K562 (cell line): Measurements from ENCODE around the gene HDAC2. TPM values are rescaled to one million over a fixed set of nuclear protein-coding genes. Genes with fewer than 3 reads are reported as not detected.

ENCODE experiments used
- ATAC-seq: fragments of 200-7000 bp; cut with Tn5 transposase; 3 replicates; pipeline ENCODE4 v1.9.1; 2020; ENCODE audit warnings: moderate library complexity
- BruUV-seq: library from RNA; stranded (reverse); fragments of 400-500 nt; replicated peaks from 2 replicates; lab custom pipeline; 2021; lab: Mats Ljungman, UMichigan
- CTCF ChIA-PET: fragments of 300-600 bp; formaldehyde crosslinking; extraction: SDS; loops from one replicate; lab custom pipeline; 2021; ENCODE audit warnings: low intra/inter-chr PET ratio; lab: Yijun Ruan, JAX
- POLR2A ChIA-PET: fragments of 300-600, 350-650 bp; sonication (Branson Sonifier 250); formaldehyde crosslinking; extraction: SDS; loops from one replicate; lab custom pipeline; 2021; ENCODE audit warnings: antibody characterized with exemption, inconsistent platforms; lab: Yijun Ruan, JAX
- DNase-seq, 4 experiments: peaks; one replicate each; pipeline versions ENCODE4 v3.0.0 to v3.0.0-alpha.2; 2011 to 2018; ENCODE audit warnings: low spot score in 3 of 4, mixed read lengths in 3 of 4; ENCODE audit errors: extremely low read depth in 1 of 4
- FAIRE-seq: peaks from 2 replicates; lab custom pipeline; 2011; peaks lifted over from hg19 to GRCh38; lab: Jason Lieb, UNC
- H2AFZ ChIP-seq: 2 replicates; pipeline ENCODE4 v1.6.0; 2011; ENCODE audit warnings: low read depth, low read length, control low read depth, inconsistent platforms
- H3K27ac ChIP-seq: fragments of 200-600 bp; 3 replicates; pipeline ENCODE4 v1.8.0; 2011; ENCODE audit warnings: low read depth, mild to moderate bottlenecking, control low read depth, inconsistent platforms, low read length, moderate library complexity, mixed read lengths; ENCODE audit errors: extremely low read depth
- H3K27me3 ChIP-seq, 2 experiments: fragments of 300-600 bp in 1 of 2; 2 replicates in 1 of 2; 3 replicates in 1 of 2; pipeline versions ENCODE4 v1.6.0 to v1.8.0; 2011; ENCODE audit warnings: inconsistent platforms in 2 of 2, low read length in 2 of 2, mild to moderate bottlenecking in 1 of 2, mixed read lengths in 1 of 2, moderate library complexity in 1 of 2; ENCODE audit not compliant: control insufficient read depth in 2 of 2, insufficient read depth in 2 of 2
- H3K36me3 ChIP-seq: fragments of 300-600 bp; 3 replicates; pipeline ENCODE4 v1.8.0; 2011; ENCODE audit warnings: mild to moderate bottlenecking, low read length, inconsistent platforms; ENCODE audit not compliant: control insufficient read depth, insufficient read depth
- H3K4me1 ChIP-seq, 2 experiments: fragments of 200-600 bp in 1 of 2; replicated peaks in 1 of 2; 2 replicates in 1 of 2; 3 replicates in 1 of 2; pipeline versions ENCODE4 v1.5.1 to v1.8.0; 2011; ENCODE audit warnings: inconsistent platforms in 2 of 2, low read length in 2 of 2, mild to moderate bottlenecking in 1 of 2, mixed read lengths in 1 of 2, moderate library complexity in 1 of 2; ENCODE audit not compliant: control insufficient read depth in 2 of 2, insufficient read depth in 2 of 2
- H3K4me2 ChIP-seq: 2 replicates; pipeline ENCODE4 v1.6.1; 2011; ENCODE audit warnings: low read length, control low read depth, inconsistent platforms, mixed read lengths; ENCODE audit not compliant: insufficient read depth
- H3K4me3 ChIP-seq: fragments of 200-600 bp; sonication (generic), shearing (Covaris generic); 2 replicates; pipeline ENCODE4 v1.5.1; 2016; ENCODE audit warnings: control low read depth, inconsistent platforms
- H3K79me2 ChIP-seq: fragments of 200-600 bp; 3 replicates; pipeline ENCODE4 v1.8.0; 2011; ENCODE audit warnings: low read length, inconsistent platforms; ENCODE audit not compliant: control insufficient read depth, insufficient read depth
- H3K9ac ChIP-seq, 2 experiments: 2 replicates each; pipeline versions ENCODE4 v1.6.0 to v1.6.1; 2011; ENCODE audit warnings: low read depth in 2 of 2, low read length in 2 of 2, control low read depth in 1 of 2, inconsistent platforms in 1 of 2, mild to moderate bottlenecking in 1 of 2, mixed read lengths in 1 of 2; ENCODE audit not compliant: insufficient read depth in 1 of 2
- H3K9me1 ChIP-seq: one replicate; pipeline ENCODE4 v1.6.0; 2011; ENCODE audit warnings: inconsistent platforms, mild to moderate bottlenecking, low read length, moderate library complexity; ENCODE audit not compliant: control insufficient read depth, insufficient read depth
- H3K9me3 ChIP-seq: replicated peaks from 2 replicates; pipeline ENCODE4 v1.5.1; 2011; ENCODE audit warnings: low read depth, low read length, inconsistent platforms; ENCODE audit not compliant: control insufficient read depth, insufficient read depth
- H4K20me1 ChIP-seq: replicated peaks from 2 replicates; pipeline ENCODE4 v1.6.1; 2011; ENCODE audit warnings: low read length, inconsistent platforms, mixed read lengths; ENCODE audit not compliant: control insufficient read depth, insufficient read depth
- SPI1 ChIP-seq: IDR thresholded peaks from 2 replicates; pipeline ENCODE4 v1.6.1; 2011; ENCODE audit warnings: low read depth, low read length, control low read depth, borderline replicate concordance
- ZBTB7A ChIP-seq: IDR thresholded peaks from 2 replicates; pipeline ENCODE4 v1.6.1; 2011; ENCODE audit warnings: low read depth, mild to moderate bottlenecking, low read length, moderate library complexity, borderline replicate concordance; ENCODE audit not compliant: control insufficient read depth
- ZFP36 ChIP-seq: fragments of 150-350 bp; IDR thresholded peaks from 2 replicates; pipeline ENCODE4 v1.6.1; 2018; ENCODE audit warnings: low read length, low read depth; ENCODE audit not compliant: partially characterized antibody
- WGBS: fragments of 100-300 bp; shearing (Covaris generic); methylation state at CpG from one replicate; pipeline ENCODE4 v1.1.6; 2016; ENCODE audit warnings: low coverage, mixed read lengths; ENCODE audit not compliant: insufficient coverage; ENCODE audit errors: missing lambda C conversion rate; 5-methylcytosine and 5-hydroxymethylcytosine counted together
- in situ Hi-C: fragments of 300-500 bp; cut with MboI; formaldehyde crosslinking; loops from 4 replicates; pipeline ENCODE4 v1.15.0; 2018; ENCODE audit warnings: inconsistent platforms, mixed read lengths
- intact Hi-C: fragments of 100-400 bp; cut with micrococcal nuclease; formaldehyde crosslinking; loops from 2 replicates; pipeline ENCODE4 v1.14.2; 2022
- polyA plus RNA-seq, 8 experiments: library from polyadenylated mRNA; depleted of rRNA in 4 of 8; stranded (reverse) in 5 of 8; unstranded in 3 of 8; fragments of >200 nt; fragmentation: Nextera tagmentation in 2 of 8; fragmentation: Illumina TruSeq in 1 of 8; extraction: Ambion mirVana in 2 of 8; extraction: Trizol in 1 of 8; gene quantifications; 2 replicates each; pipeline versions ENCODE4 v1.2.1 to v1.2.3, GENCODE V29; 2011 to 2014; ENCODE audit warnings: inconsistent platforms in 1 of 8, missing spikeins in 1 of 8
- total RNA-seq, 7 experiments: library from RNA; depleted of rRNA in 6 of 7; stranded (reverse); fragments of >200 nt in 6 of 7; fragmentation: Illumina TruSeq in 2 of 7; extraction: Trizol in 2 of 7; gene quantifications; 2 replicates each; pipeline versions ENCODE4 v1.2.1 to v1.2.3, GENCODE V29; 2011 to 2021; ENCODE audit warnings: low replicate concordance in 1 of 7
- TF ChIP-seq, protein P1 (sequence below): sonication (generic); IDR thresholded peaks from 2 replicates; pipeline ENCODE4 v1.6.1; 2016
- TF ChIP-seq, protein P2 (sequence below), 3 experiments: fragments of 200-800 bp in 1 of 3; fragments of 250-450 bp in 1 of 3; fragments of 450-650 bp in 1 of 3; sonication (Bioruptor Pico) in 1 of 3; sonication (Bioruptor generic) in 1 of 3; formaldehyde crosslinking in 1 of 3; IDR thresholded peaks; 2 replicates each; pipeline versions ENCODE4 v1.6.1 to v1.8.0; 2016 to 2022; ENCODE audit warnings: mild to moderate bottlenecking in 2 of 3, missing genetic modification characterization in 2 of 3, missing compliant biosample characterization in 1 of 3, moderate library complexity in 1 of 3
- TF ChIP-seq, protein P3 (sequence below), 2 experiments: fragments of 450-650 bp; IDR thresholded peaks; 2 replicates each; pipeline ENCODE4 v1.6.1; 2018; ENCODE audit warnings: mild to moderate bottlenecking in 2 of 2, low read depth in 1 of 2; ENCODE audit not compliant: partially characterized antibody in 2 of 2

HDAC2 gene
- total and polyA plus RNA-seq, 9 of the 15 experiments (the other 6 are each of a cell fraction or from before 2014, with no cell fraction given) = 67.0 to 277 (median 151) TPM

DNA sequence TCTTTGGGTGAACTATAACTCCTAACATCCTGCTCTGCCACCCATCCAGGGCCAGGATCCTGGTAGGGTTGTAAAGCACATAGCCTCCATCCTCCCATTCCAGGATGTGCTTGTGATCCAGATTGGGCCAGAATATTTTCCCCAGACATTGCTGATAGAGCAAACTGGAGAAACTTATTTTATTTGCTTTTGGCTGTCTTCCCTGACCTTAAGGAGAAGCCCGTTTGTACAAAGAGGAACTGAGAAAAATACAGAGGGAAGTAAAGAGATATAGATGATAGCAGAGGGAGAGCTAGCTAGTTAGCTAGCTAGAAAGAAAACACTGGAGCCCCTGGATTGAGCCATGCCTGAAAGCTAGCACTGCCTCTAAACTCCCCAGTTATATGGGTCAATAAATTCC, 9.0 kb upstream of the HDAC2 start:
- no TSS peak for BruUV-seq
- FAIRE-seq (no peak), ATAC-seq (no peak), DNase-seq (no peak)
- Histone ChIP-seq H3K36me3 (no peaks in the 10 kb centered on the region), H3K27ac (no peak overlapping the region), H3K9me1 (no peaks in the 10 kb centered on the region), H3K9me3 (no peaks in the 10 kb centered on the region), H3K4me1 (no peaks in the 10 kb centered on the region), H3K9ac (no peak overlapping the region), H3K79me2 (no peaks in the 10 kb centered on the region), H3K27me3 (peaks cover 0 to 8% of the 10 kb centered on the region in 2 experiments; a peak in 2 of 5 replicates), H4K20me1 (no peaks in the 10 kb centered on the region), H3K4me2 (no peak overlapping the region), H3K4me3 (no peak overlapping the region), H2AFZ (no peak overlapping the region)
- intact Hi-C loops (no loop called here), in situ Hi-C loops (no loop called here)
- ChIA-PET CTCF (no interaction called here), POLR2A (interaction anchor here (1.2 kb wide), 2 partner anchors 8 to 10 kb away, joined by 4 to 5 read pairs; no protein-coding TSS in a partner anchor)
- WGBS = 0% methylated on average over 1 of the region's 1 CpG
- TF ChIP-seq ZBTB7A (no peak), ZFP36 (peak; percentile 44), SPI1 (peak; percentile 57; the same call in 1 of the 2 replicates)
- TF ChIP-seq, protein P1, sequence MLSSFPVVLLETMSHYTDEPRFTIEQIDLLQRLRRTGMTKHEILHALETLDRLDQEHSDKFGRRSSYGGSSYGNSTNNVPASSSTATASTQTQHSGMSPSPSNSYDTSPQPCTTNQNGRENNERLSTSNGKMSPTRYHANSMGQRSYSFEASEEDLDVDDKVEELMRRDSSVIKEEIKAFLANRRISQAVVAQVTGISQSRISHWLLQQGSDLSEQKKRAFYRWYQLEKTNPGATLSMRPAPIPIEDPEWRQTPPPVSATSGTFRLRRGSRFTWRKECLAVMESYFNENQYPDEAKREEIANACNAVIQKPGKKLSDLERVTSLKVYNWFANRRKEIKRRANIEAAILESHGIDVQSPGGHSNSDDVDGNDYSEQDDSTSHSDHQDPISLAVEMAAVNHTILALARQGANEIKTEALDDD = peak; percentile 36; the same call in 1 of the 2 replicates
- TF ChIP-seq, protein P2, sequence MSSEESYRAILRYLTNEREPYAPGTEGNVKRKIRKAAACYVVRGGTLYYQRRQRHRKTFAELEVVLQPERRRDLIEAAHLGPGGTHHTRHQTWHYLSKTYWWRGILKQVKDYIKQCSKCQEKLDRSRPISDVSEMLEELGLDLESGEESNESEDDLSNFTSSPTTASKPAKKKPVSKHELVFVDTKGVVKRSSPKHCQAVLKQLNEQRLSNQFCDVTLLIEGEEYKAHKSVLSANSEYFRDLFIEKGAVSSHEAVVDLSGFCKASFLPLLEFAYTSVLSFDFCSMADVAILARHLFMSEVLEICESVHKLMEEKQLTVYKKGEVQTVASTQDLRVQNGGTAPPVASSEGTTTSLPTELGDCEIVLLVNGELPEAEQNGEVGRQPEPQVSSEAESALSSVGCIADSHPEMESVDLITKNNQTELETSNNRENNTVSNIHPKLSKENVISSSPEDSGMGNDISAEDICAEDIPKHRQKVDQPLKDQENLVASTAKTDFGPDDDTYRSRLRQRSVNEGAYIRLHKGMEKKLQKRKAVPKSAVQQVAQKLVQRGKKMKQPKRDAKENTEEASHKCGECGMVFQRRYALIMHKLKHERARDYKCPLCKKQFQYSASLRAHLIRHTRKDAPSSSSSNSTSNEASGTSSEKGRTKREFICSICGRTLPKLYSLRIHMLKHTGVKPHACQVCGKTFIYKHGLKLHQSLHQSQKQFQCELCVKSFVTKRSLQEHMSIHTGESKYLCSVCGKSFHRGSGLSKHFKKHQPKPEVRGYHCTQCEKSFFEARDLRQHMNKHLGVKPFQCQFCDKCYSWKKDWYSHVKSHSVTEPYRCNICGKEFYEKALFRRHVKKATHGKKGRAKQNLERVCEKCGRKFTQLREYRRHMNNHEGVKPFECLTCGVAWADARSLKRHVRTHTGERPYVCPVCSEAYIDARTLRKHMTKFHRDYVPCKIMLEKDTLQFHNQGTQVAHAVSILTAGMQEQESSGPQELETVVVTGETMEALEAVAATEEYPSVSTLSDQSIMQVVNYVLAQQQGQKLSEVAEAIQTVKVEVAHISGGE (CRISPR knock-in tag; IDR thresholded peaks at IDR 0.05) = no peak
- TF ChIP-seq, protein P3, sequence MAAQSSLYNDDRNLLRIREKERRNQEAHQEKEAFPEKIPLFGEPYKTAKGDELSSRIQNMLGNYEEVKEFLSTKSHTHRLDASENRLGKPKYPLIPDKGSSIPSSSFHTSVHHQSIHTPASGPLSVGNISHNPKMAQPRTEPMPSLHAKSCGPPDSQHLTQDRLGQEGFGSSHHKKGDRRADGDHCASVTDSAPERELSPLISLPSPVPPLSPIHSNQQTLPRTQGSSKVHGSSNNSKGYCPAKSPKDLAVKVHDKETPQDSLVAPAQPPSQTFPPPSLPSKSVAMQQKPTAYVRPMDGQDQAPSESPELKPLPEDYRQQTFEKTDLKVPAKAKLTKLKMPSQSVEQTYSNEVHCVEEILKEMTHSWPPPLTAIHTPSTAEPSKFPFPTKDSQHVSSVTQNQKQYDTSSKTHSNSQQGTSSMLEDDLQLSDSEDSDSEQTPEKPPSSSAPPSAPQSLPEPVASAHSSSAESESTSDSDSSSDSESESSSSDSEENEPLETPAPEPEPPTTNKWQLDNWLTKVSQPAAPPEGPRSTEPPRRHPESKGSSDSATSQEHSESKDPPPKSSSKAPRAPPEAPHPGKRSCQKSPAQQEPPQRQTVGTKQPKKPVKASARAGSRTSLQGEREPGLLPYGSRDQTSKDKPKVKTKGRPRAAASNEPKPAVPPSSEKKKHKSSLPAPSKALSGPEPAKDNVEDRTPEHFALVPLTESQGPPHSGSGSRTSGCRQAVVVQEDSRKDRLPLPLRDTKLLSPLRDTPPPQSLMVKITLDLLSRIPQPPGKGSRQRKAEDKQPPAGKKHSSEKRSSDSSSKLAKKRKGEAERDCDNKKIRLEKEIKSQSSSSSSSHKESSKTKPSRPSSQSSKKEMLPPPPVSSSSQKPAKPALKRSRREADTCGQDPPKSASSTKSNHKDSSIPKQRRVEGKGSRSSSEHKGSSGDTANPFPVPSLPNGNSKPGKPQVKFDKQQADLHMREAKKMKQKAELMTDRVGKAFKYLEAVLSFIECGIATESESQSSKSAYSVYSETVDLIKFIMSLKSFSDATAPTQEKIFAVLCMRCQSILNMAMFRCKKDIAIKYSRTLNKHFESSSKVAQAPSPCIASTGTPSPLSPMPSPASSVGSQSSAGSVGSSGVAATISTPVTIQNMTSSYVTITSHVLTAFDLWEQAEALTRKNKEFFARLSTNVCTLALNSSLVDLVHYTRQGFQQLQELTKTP (IDR thresholded peaks at IDR 0.05; ENCODE audit: low read depth in 1 of 2, partially characterized antibody in 2 of 2) = peak in 1 of 2 experiments; percentile 67
